Smooth muscle cell (in vitro differentiated cells): ENCODE measurements around the gene TMEM8B. TPM values are rescaled to one million over a fixed set of nuclear protein-coding genes. Genes with fewer than 3 reads are reported as not detected.

Source experiments
- DNase-seq: peaks from one replicate; lab custom pipeline; 2025; ENCODE audit not compliant: unreplicated experiment; lab: John Stamatoyannopoulos, UW
- H2AFZ ChIP-seq: fragments of 200-600 bp; sonication (generic); 2 replicates; pipeline ENCODE4 v1.6.0; 2016; ENCODE audit warnings: antibody characterized with exemption, low read depth, mild to moderate bottlenecking
- H3F3A ChIP-seq: fragments of 200-600 bp; sonication (generic); 2 replicates; pipeline ENCODE4 v1.6.0; 2017; ENCODE audit warnings: antibody characterized with exemption, low read depth
- H3K27ac ChIP-seq: fragments of 200-600 bp; sonication (generic); 2 replicates; pipeline ENCODE4 v1.5.1; 2016; ENCODE audit warnings: low read depth, mild to moderate bottlenecking
- H3K27me3 ChIP-seq: fragments of 200-600 bp; sonication (generic); 2 replicates; pipeline ENCODE4 v1.6.1; 2016; ENCODE audit warnings: low read depth, mild to moderate bottlenecking
- H3K36me3 ChIP-seq: fragments of 200-600 bp; sonication (generic); 2 replicates; pipeline ENCODE4 v1.5.1; 2016; ENCODE audit warnings: low read depth
- H3K4me1 ChIP-seq: fragments of 200-600 bp; sonication (generic); 2 replicates; pipeline ENCODE4 v1.5.1; 2016; ENCODE audit warnings: low read depth
- H3K4me2 ChIP-seq: fragments of 200-600 bp; sonication (generic); 2 replicates; pipeline ENCODE4 v1.6.0; 2016; ENCODE audit warnings: mild to moderate bottlenecking
- H3K4me3 ChIP-seq: fragments of 200-600 bp; sonication (generic); 2 replicates; pipeline ENCODE4 v1.5.1; 2016; ENCODE audit warnings: mild to moderate bottlenecking
- H3K79me2 ChIP-seq: fragments of 200-600 bp; sonication (generic); 2 replicates; pipeline ENCODE4 v1.6.0; 2016; ENCODE audit warnings: low read depth, mild to moderate bottlenecking
- H3K9ac ChIP-seq: fragments of 200-600 bp; sonication (generic); 2 replicates; pipeline ENCODE4 v1.6.0; 2016; ENCODE audit warnings: low read depth
- H3K9me3 ChIP-seq: fragments of 200-600 bp; sonication (generic); replicated peaks from 2 replicates; pipeline ENCODE4 v1.5.1; 2016; ENCODE audit warnings: low read depth
- H4K20me1 ChIP-seq: fragments of 200-600 bp; sonication (generic); 2 replicates; pipeline ENCODE4 v1.6.0; 2016; ENCODE audit warnings: low read depth
- CTCF ChIP-seq: fragments of 200-600 bp; sonication (generic); IDR thresholded peaks from 2 replicates; pipeline ENCODE4 v1.5.1; 2017; ENCODE audit warnings: borderline replicate concordance, mild to moderate bottlenecking, antibody characterized with exemption; ENCODE audit not compliant: insufficient read depth, poor library complexity, severe bottlenecking
- WGBS: methylation state at CpG from one replicate; pipeline ENCODE4 v1.1.7; 2016; ENCODE audit warnings: low lambda C conversion rate; 5-methylcytosine and 5-hydroxymethylcytosine counted together
- polyA plus RNA-seq: library from polyadenylated mRNA; unstranded; fragments of >200 nt; fragmentation: Nextera tagmentation; extraction: Ambion mirVana; gene quantifications from 2 replicates; pipeline ENCODE4 v1.2.1, GENCODE V29; 2016
- total RNA-seq: library from RNA; depleted of rRNA; stranded (reverse); fragments of >200 nt; gene quantifications from 2 replicates; pipeline ENCODE4 v1.2.3, GENCODE V29; 2014

Gene TMEM8B
- total and polyA plus RNA-seq, 2 experiments from 2014 or later, result 4.9 to 18.7 TPM

- no peaks in the 10 kb centered on the region for H4K20me1 ChIP-seq
- DNase-seq, result no peak
- peak within 1 kb of the TSS; percentile 68 for H3K4me2 ChIP-seq
- H3K79me2 ChIP-seq, result no peaks in the 10 kb centered on the region
- no peaks in the 10 kb centered on the region for H3K9me3 ChIP-seq
- peak within 1 kb of the TSS; percentile 66 for H3K27ac ChIP-seq
- H3K4me3 ChIP-seq, result no peak within 1 kb of the TSS
- no peaks in the 10 kb centered on the region for H3K27me3 ChIP-seq
- H3K9ac ChIP-seq, result no peak within 1 kb of the TSS
- peaks cover 12% of the 10 kb centered on the region for H3F3A ChIP-seq
- H3K36me3 ChIP-seq, result no peaks in the 10 kb centered on the region
- TF ChIP-seq CTCF, result no peak
- H3K4me1 ChIP-seq, result peaks cover 26% of the 10 kb centered on the region
- H2AFZ ChIP-seq, result peak within 1 kb of the TSS; percentile 10
- WGBS, result 69% methylated on average over 22 of the region's 30 CpGs
Measured at GRCh38 chr9:35905912-35906679, 77.1 kb downstream of the TMEM8B start, which contains the start of gene HRCT1. Gene HRCT1, plus strand, starts transcription at chr9:35906202. Its CDS starts 86 bp downstream, at chr9:35906288.

GRCh38 chr9:35906923-35907699 is 78.1 kb downstream of the TMEM8B start:
- Histone ChIP-seq H3K9ac (no peak overlapping the region), H3K4me3 (no peak overlapping the region), H3K9me3 (no peaks in the 10 kb centered on the region), H3K4me2 (peak overlapping the region; percentile 68), H3F3A (peaks cover 12% of the 10 kb centered on the region), H3K79me2 (no peaks in the 10 kb centered on the region), H2AFZ (peak overlapping the region; percentile 10), H4K20me1 (no peaks in the 10 kb centered on the region), H3K4me1 (peaks cover 26% of the 10 kb centered on the region), H3K27ac (peak overlapping the region; percentile 66), H3K27me3 (no peaks in the 10 kb centered on the region), H3K36me3 (no peaks in the 10 kb centered on the region)
- TF ChIP-seq CTCF, result no peak
- no peak for DNase-seq
- 40% methylated on average over 14 of the region's 14 CpGs for WGBS

- peak overlapping the region; percentile 16 for H2AFZ ChIP-seq
- peaks cover 26% of the 10 kb centered on the region for H3K4me1 ChIP-seq
- H4K20me1 ChIP-seq, result no peaks in the 10 kb centered on the region
- H3K27ac ChIP-seq, result peak overlapping the region; percentile 66
- no peak for TF ChIP-seq CTCF
- no peaks in the 10 kb centered on the region for H3K27me3 ChIP-seq
- H3K9ac ChIP-seq, result no peak overlapping the region
- H3K4me3 ChIP-seq, result no peak overlapping the region
- WGBS, result 30% methylated on average over 13 of the region's 13 CpGs
- H3K36me3 ChIP-seq, result no peaks in the 10 kb centered on the region
- peak overlapping the region; percentile 68 for H3K4me2 ChIP-seq
- no peaks in the 10 kb centered on the region for H3K9me3 ChIP-seq
- no peaks in the 10 kb centered on the region for H3K79me2 ChIP-seq
- H3F3A ChIP-seq, result peaks cover 12% of the 10 kb centered on the region
- DNase-seq, result no peak
Measured at GRCh38 chr9:35907711-35908503, 78.9 kb downstream of the TMEM8B start.
